ENCODE measurements around the gene PRELID3B. TPM values are rescaled to one million over a fixed set of nuclear protein-coding genes. Genes with fewer than 3 reads are reported as not detected.

The PRELID3B gene
- total RNA-seq, 1 experiment from 2014 or later = 127 TPM

GRCh38 chr20:58997141-58997770 lies 45.3 kb downstream of the PRELID3B start:
- no peaks in the 10 kb centered on the region for H3K27me3 ChIP-seq (replicated peaks)
- DNase-seq (ENCODE audit: low read depth in 1 of 2, low spot score in 2 of 2) = no peak
- no peak overlapping the region for H3K4me3 ChIP-seq
- H3K9me3 ChIP-seq (replicated peaks) = no peaks in the 10 kb centered on the region
- H3K36me3 ChIP-seq = peaks cover 91% of the 10 kb centered on the region
- no peak overlapping the region for H3K27ac ChIP-seq
- H3K4me1 ChIP-seq (replicated peaks) = no peaks in the 10 kb centered on the region

- Histone ChIP-seq H3K27ac (no peak overlapping the region), H3K27me3 (replicated peaks) (no peaks in the 10 kb centered on the region), H3K36me3 (peaks cover 91% of the 10 kb centered on the region), H3K9me3 (replicated peaks) (no peaks in the 10 kb centered on the region), H3K4me3 (no peak overlapping the region), H3K4me1 (replicated peaks) (no peaks in the 10 kb centered on the region)
- DNase-seq (ENCODE audit: low read depth in 1 of 2, low spot score in 2 of 2) = no peak
Measured at GRCh38 chr20:58996226-58996611, 46.4 kb downstream of the PRELID3B start.

- H3K27ac ChIP-seq = no peak overlapping the region
- H3K27me3 ChIP-seq (replicated peaks) = no peaks in the 10 kb centered on the region
- no peaks in the 10 kb centered on the region for H3K4me1 ChIP-seq (replicated peaks)
- no peak for DNase-seq (ENCODE audit: low read depth in 1 of 2, low spot score in 2 of 2)
- no peak overlapping the region for H3K4me3 ChIP-seq
- no peaks in the 10 kb centered on the region for H3K9me3 ChIP-seq (replicated peaks)
- H3K36me3 ChIP-seq = peaks cover 91% of the 10 kb centered on the region
Measured at GRCh38 chr20:58995461-58996225, 46.9 kb downstream of the PRELID3B start.

GRCh38 chr20:58994390-58995159 lies 48.0 kb downstream of the PRELID3B start:
- Histone ChIP-seq H3K27me3 (replicated peaks) (no peaks in the 10 kb centered on the region), H3K27ac (no peak overlapping the region), H3K4me1 (replicated peaks) (no peaks in the 10 kb centered on the region), H3K4me3 (no peak overlapping the region), H3K9me3 (replicated peaks) (no peaks in the 10 kb centered on the region), H3K36me3 (peaks cover 94% of the 10 kb centered on the region)
- DNase-seq (ENCODE audit: low read depth in 1 of 2, low spot score in 2 of 2) = no peak

- Histone ChIP-seq H3K36me3 (peaks cover 94% of the 10 kb centered on the region), H3K27ac (no peak overlapping the region), H3K4me1 (replicated peaks) (no peaks in the 10 kb centered on the region), H3K9me3 (replicated peaks) (no peaks in the 10 kb centered on the region), H3K4me3 (no peak overlapping the region), H3K27me3 (replicated peaks) (no peaks in the 10 kb centered on the region)
- no peak for DNase-seq (ENCODE audit: low read depth in 1 of 2, low spot score in 2 of 2)
Measured at GRCh38 chr20:58993332-58994248, 49.0 kb downstream of the PRELID3B start.

GRCh38 chr20:58992911-58993310 lies 49.7 kb downstream of the PRELID3B start:
- H3K36me3 ChIP-seq = peaks cover 98% of the 10 kb centered on the region

GRCh38 chr20:58991715-58992114 lies 50.9 kb downstream of the PRELID3B start:
- Histone ChIP-seq H3K4me3 (no peak overlapping the region), H3K27ac (no peak overlapping the region), H3K36me3 (peaks cover 98% of the 10 kb centered on the region), H3K27me3 (replicated peaks) (no peaks in the 10 kb centered on the region), H3K9me3 (replicated peaks) (no peaks in the 10 kb centered on the region), H3K4me1 (replicated peaks) (no peaks in the 10 kb centered on the region)
- DNase-seq (ENCODE audit: low read depth in 1 of 2, low spot score in 2 of 2) = no peak

More at GRCh38 chr20:58992911-58993310, 49.7 kb downstream of the PRELID3B start:
- DNase-seq (ENCODE audit: low read depth in 1 of 2, low spot score in 2 of 2) = no peak
- no peaks in the 10 kb centered on the region for H3K4me1 ChIP-seq (replicated peaks)
- no peak overlapping the region for H3K27ac ChIP-seq
- no peaks in the 10 kb centered on the region for H3K27me3 ChIP-seq (replicated peaks)
- no peaks in the 10 kb centered on the region for H3K9me3 ChIP-seq (replicated peaks)
- H3K4me3 ChIP-seq = no peak overlapping the region

GRCh38 chr20:58990651-58991445 lies 51.7 kb downstream of the PRELID3B start:
- Histone ChIP-seq H3K27me3 (replicated peaks) (no peaks in the 10 kb centered on the region), H3K36me3 (peaks cover 95% of the 10 kb centered on the region), H3K9me3 (replicated peaks) (no peaks in the 10 kb centered on the region), H3K4me3 (no peak overlapping the region), H3K27ac (no peak overlapping the region), H3K4me1 (replicated peaks) (no peaks in the 10 kb centered on the region)
- DNase-seq (ENCODE audit: low read depth in 1 of 2, low spot score in 2 of 2) = no peak

GRCh38 chr20:58989196-58989595 lies 53.4 kb downstream of the PRELID3B start:
- H3K4me1 ChIP-seq (replicated peaks) = no peaks in the 10 kb centered on the region
- no peaks in the 10 kb centered on the region for H3K27me3 ChIP-seq (replicated peaks)
- peaks cover 84% of the 10 kb centered on the region for H3K36me3 ChIP-seq
- no peaks in the 10 kb centered on the region for H3K9me3 ChIP-seq (replicated peaks)
- no peak overlapping the region for H3K4me3 ChIP-seq
- no peak for DNase-seq (ENCODE audit: low read depth in 1 of 2, low spot score in 2 of 2)
- no peak overlapping the region for H3K27ac ChIP-seq

- Histone ChIP-seq H3K4me3 (no peak overlapping the region), H3K9me3 (replicated peaks) (no peaks in the 10 kb centered on the region), H3K27me3 (replicated peaks) (no peaks in the 10 kb centered on the region), H3K27ac (no peak overlapping the region), H3K4me1 (replicated peaks) (no peaks in the 10 kb centered on the region), H3K36me3 (peaks cover 80% of the 10 kb centered on the region)
- no peak for DNase-seq (ENCODE audit: low read depth in 1 of 2, low spot score in 2 of 2)
Measured at GRCh38 chr20:58988565-58988882, 54.1 kb downstream of the PRELID3B start.

GRCh38 chr20:58987790-58988564 lies 54.6 kb downstream of the PRELID3B start:
- Histone ChIP-seq H3K27ac (no peak overlapping the region), H3K9me3 (replicated peaks) (no peaks in the 10 kb centered on the region), H3K27me3 (replicated peaks) (no peaks in the 10 kb centered on the region), H3K36me3 (peaks cover 75% of the 10 kb centered on the region), H3K4me1 (replicated peaks) (no peaks in the 10 kb centered on the region), H3K4me3 (no peak overlapping the region)
- no peak for DNase-seq (ENCODE audit: low read depth in 1 of 2, low spot score in 2 of 2)

GRCh38 chr20:58986968-58987517 lies 55.5 kb downstream of the PRELID3B start:
- H3K9me3 ChIP-seq (replicated peaks) = no peaks in the 10 kb centered on the region
- H3K36me3 ChIP-seq = peaks cover 73% of the 10 kb centered on the region
- no peak for DNase-seq (ENCODE audit: low read depth in 1 of 2, low spot score in 2 of 2)
- H3K4me3 ChIP-seq = no peak overlapping the region
- H3K4me1 ChIP-seq (replicated peaks) = peaks cover 7% of the 10 kb centered on the region
- no peak overlapping the region for H3K27ac ChIP-seq
- H3K27me3 ChIP-seq (replicated peaks) = no peaks in the 10 kb centered on the region

Measured in SJSA1 (cell line).